ENCODE data around the gene GDF2.

GDF2 gene

GRCh38 chr10:47371629-47372485 lies 49.6 kb downstream of the GDF2 start:
- no peak for FAIRE-seq

GRCh38 chr10:47372726-47373125 lies 50.5 kb downstream of the GDF2 start:
- FAIRE-seq, result no peak

GRCh38 chr10:47374611-47375536 lies 52.6 kb downstream of the GDF2 start:
- no peak for FAIRE-seq

- no peak for FAIRE-seq
Observed at GRCh38 chr10:47376522-47377220, 54.4 kb downstream of the GDF2 start.
